NB4 (cell line): ENCODE measurements around the gene FHIP1B.

ENCODE experiments used
- DNase-seq: peaks from one replicate; pipeline ENCODE4 v3.0.0; 2010; ENCODE audit warnings: low read depth
- H3K4me3 ChIP-seq: one replicate; pipeline ENCODE4 v1.5.1; 2011; ENCODE audit warnings: mild to moderate bottlenecking, low read depth, low read length, moderate library complexity
- MYC ChIP-seq: IDR thresholded peaks from 2 replicates; pipeline ENCODE4 v1.6.1; 2011; ENCODE audit warnings: low read depth, low read length
- POLR2A ChIP-seq: IDR thresholded peaks from 2 replicates; pipeline ENCODE4 v1.6.1; 2011; ENCODE audit warnings: mild to moderate bottlenecking; ENCODE audit not compliant: insufficient read length; ENCODE audit errors: extremely low read depth
- TF ChIP-seq, protein P1 (sequence below): IDR thresholded peaks from one replicate; pipeline ENCODE4 v1.5.1; 2012; ENCODE audit warnings: low read depth, low read length
- TF ChIP-seq, protein P2 (sequence below): IDR thresholded peaks from 2 replicates; pipeline ENCODE4 v1.6.1; 2011; ENCODE audit warnings: low read depth, low read length

Gene FHIP1B

GRCh38 chr11:6170226-6170625 lies 64.2 kb downstream of the FHIP1B start, which contains the start of gene OR52B2:
Gene OR52B2 (minus strand): TSS chr11:6170326. CDS start chr11:6170326, 0 bp downstream.
- TF ChIP-seq, protein P1, sequence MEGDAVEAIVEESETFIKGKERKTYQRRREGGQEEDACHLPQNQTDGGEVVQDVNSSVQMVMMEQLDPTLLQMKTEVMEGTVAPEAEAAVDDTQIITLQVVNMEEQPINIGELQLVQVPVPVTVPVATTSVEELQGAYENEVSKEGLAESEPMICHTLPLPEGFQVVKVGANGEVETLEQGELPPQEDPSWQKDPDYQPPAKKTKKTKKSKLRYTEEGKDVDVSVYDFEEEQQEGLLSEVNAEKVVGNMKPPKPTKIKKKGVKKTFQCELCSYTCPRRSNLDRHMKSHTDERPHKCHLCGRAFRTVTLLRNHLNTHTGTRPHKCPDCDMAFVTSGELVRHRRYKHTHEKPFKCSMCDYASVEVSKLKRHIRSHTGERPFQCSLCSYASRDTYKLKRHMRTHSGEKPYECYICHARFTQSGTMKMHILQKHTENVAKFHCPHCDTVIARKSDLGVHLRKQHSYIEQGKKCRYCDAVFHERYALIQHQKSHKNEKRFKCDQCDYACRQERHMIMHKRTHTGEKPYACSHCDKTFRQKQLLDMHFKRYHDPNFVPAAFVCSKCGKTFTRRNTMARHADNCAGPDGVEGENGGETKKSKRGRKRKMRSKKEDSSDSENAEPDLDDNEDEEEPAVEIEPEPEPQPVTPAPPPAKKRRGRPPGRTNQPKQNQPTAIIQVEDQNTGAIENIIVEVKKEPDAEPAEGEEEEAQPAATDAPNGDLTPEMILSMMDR, result no peak
- TF ChIP-seq, protein P2, sequence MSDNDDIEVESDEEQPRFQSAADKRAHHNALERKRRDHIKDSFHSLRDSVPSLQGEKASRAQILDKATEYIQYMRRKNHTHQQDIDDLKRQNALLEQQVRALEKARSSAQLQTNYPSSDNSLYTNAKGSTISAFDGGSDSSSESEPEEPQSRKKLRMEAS, result no peak
- no peak for TF ChIP-seq POLR2A
- no peak for TF ChIP-seq MYC
- no peak within 1 kb of the TSS for H3K4me3 ChIP-seq
- no peak for DNase-seq
